Measurements from ENCODE around the gene PYGB. TPM values are rescaled to one million over a fixed set of nuclear protein-coding genes. Genes with fewer than 3 reads are reported as not detected.

PYGB gene
- total RNA-seq, 1 experiment from 2014 or later: 663 TPM

GRCh38 chr20:25336561-25337422, 88.9 kb downstream of the PYGB start:
- DNase-seq (ENCODE audit: low spot score): peak; percentile 41

GRCh38 chr20:25338112-25339023, 90.5 kb downstream of the PYGB start:
- peak; percentile 56 for DNase-seq (ENCODE audit: low spot score)

GRCh38 chr20:25339608-25340007, 91.7 kb downstream of the PYGB start:
- peak; percentile 93 for DNase-seq (ENCODE audit: low spot score)

- DNase-seq (ENCODE audit: low spot score): no peak
Measured at GRCh38 chr20:25340380-25340779, 92.5 kb downstream of the PYGB start.

- peak; percentile 63 for DNase-seq (ENCODE audit: low spot score)
Measured at GRCh38 chr20:25341716-25342680, 94.1 kb downstream of the PYGB start.

GRCh38 chr20:25344634-25345033, 96.7 kb downstream of the PYGB start:
- no peak for DNase-seq (ENCODE audit: low spot score)

GRCh38 chr20:25345721-25346120, 97.8 kb downstream of the PYGB start:
- DNase-seq (ENCODE audit: low spot score): no peak

GRCh38 chr20:25346349-25346748, 98.5 kb downstream of the PYGB start:
- DNase-seq (ENCODE audit: low spot score): no peak

Small RNA genes lying within 50 kb of the gene (small RNA-seq; reads per million reads assigned to genes)
- gene AL035252.4 (not detected), gene AL121772.2 (not detected), gene RF00019 (not detected)

Other genes with a start within 250 kb of the PYGB start
- 39.9 and 47.0 TPM in 2 replicates for gene ACSS1, start 189.9 kb upstream of the PYGB start, total RNA-seq (2014; rRNA removed; shearing (Covaris generic))
- not detected in 2 replicates for gene VSX1, start 165.9 kb upstream of the PYGB start, total RNA-seq (2014; rRNA removed; shearing (Covaris generic))
- gene ENTPD6, start 52.4 kb upstream of the PYGB start, total RNA-seq (2014; rRNA removed; shearing (Covaris generic)): 206 and 211 TPM in 2 replicates
- gene ABHD12, start 142.8 kb downstream of the PYGB start, total RNA-seq (2014; rRNA removed; shearing (Covaris generic)): 93.6 and 105 TPM in 2 replicates
- 20.2 and 21.1 TPM in 2 replicates for gene GINS1, start 159.6 kb downstream of the PYGB start, total RNA-seq (2014; rRNA removed; shearing (Covaris generic))